ENCODE results near the gene P2RY12. TPM values are rescaled to one million over a fixed set of nuclear protein-coding genes. Genes with fewer than 3 reads are reported as not detected.

The P2RY12 gene
- total and polyA plus RNA-seq, 2 donors (not counting 3 experiments of a cell fraction or from before 2014, with no cell fraction given) = not detected

DNA sequence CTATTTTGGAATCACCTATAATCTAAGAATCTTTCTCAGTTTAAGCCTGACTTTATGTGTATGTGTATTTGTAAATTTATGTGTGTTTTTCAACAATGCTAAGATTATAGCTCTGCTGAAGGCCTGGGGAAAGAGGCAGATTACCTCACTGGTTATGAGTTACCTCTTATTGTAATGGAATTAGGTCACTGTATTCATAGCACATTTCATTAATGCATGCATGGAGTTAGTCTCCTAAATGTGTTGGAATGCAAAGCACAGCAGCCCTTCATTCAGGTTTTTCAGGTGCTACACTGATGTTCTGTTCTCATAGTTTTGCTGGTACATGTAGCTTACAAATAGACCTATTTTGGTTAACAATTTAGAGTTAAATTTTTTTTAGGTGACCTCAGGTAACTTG is 77.4 kb downstream of the P2RY12 start:
- POLR2A ChIA-PET = no interaction called here
- dilution Hi-C loops (cut with MboI; ENCODE audit: extremely low pct_ligation_motif_present, low sequenced_read_pairs) = no loop called here

More for the DNA sequence above, 77.4 kb downstream of the P2RY12 start:
- BruUV-seq (replicated peaks) = no TSS peak
- no peaks in the 10 kb centered on the region for H3K36me3 ChIP-seq (ENCODE audit: control insufficient read depth in 2 of 2, extremely low read depth in 1 of 2, insufficient read depth in 2 of 2, low read length in 2 of 2)
- no peaks in the 10 kb centered on the region for H3K79me2 ChIP-seq (ENCODE audit: control insufficient read depth, insufficient read depth, low read length)
- no peaks in the 10 kb centered on the region for H3K9me3 ChIP-seq (replicated peaks; ENCODE audit: control insufficient read depth, insufficient read depth, low read length)
- FAIRE-seq = no peak
- no peaks in the 10 kb centered on the region for H3K4me1 ChIP-seq (ENCODE audit: control insufficient read depth, extremely low read depth, insufficient read depth, low read length)
- no peaks in the 10 kb centered on the region for H3K9me1 ChIP-seq (replicated peaks; ENCODE audit: control insufficient read depth, extremely low read depth, insufficient read depth, low read length)
- CTCF ChIA-PET = interaction anchor here (1.0 kb wide), 1 partner anchor 19 kb away, joined by 4 read pairs; no protein-coding TSS in a partner anchor
- no peaks in the 10 kb centered on the region for H4K20me1 ChIP-seq (replicated peaks; ENCODE audit: control insufficient read depth, extremely low read depth, insufficient read depth, low read length)
- TF ChIP-seq EZH2 (IDR thresholded peaks at IDR 0.05; ENCODE audit: borderline replicate concordance, low read depth, low read length, severe bottlenecking) = no peak
- no peak for TF ChIP-seq FOS (IDR thresholded peaks at IDR 0.05; ENCODE audit: borderline replicate concordance, insufficient read depth, low read length)
- TF ChIP-seq POLR2AphosphoS5 (IDR thresholded peaks at IDR 0.05; ENCODE audit: insufficient read depth, low read depth, low read length) = no peak
- TF ChIP-seq, protein P1, sequence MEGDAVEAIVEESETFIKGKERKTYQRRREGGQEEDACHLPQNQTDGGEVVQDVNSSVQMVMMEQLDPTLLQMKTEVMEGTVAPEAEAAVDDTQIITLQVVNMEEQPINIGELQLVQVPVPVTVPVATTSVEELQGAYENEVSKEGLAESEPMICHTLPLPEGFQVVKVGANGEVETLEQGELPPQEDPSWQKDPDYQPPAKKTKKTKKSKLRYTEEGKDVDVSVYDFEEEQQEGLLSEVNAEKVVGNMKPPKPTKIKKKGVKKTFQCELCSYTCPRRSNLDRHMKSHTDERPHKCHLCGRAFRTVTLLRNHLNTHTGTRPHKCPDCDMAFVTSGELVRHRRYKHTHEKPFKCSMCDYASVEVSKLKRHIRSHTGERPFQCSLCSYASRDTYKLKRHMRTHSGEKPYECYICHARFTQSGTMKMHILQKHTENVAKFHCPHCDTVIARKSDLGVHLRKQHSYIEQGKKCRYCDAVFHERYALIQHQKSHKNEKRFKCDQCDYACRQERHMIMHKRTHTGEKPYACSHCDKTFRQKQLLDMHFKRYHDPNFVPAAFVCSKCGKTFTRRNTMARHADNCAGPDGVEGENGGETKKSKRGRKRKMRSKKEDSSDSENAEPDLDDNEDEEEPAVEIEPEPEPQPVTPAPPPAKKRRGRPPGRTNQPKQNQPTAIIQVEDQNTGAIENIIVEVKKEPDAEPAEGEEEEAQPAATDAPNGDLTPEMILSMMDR (IDR thresholded peaks at IDR 0.05; ENCODE audit: extremely low read depth in 1 of 2, insufficient read depth in 1 of 2, low read depth in 1 of 2, low read length in 2 of 2) = no peak
- no peak for TF ChIP-seq GATA2 (IDR thresholded peaks at IDR 0.05; ENCODE audit: insufficient read depth, insufficient read length, low read depth, low read length)
- TF ChIP-seq, protein P2, sequence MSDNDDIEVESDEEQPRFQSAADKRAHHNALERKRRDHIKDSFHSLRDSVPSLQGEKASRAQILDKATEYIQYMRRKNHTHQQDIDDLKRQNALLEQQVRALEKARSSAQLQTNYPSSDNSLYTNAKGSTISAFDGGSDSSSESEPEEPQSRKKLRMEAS (IDR thresholded peaks at IDR 0.05; ENCODE audit: insufficient read depth, insufficient read length) = no peak
- TF ChIP-seq MYC (IDR thresholded peaks at IDR 0.05; ENCODE audit: low read depth, low read length) = no peak
- TF ChIP-seq POLR2A (IDR thresholded peaks at IDR 0.05; ENCODE audit: low read depth, low read length) = no peak
- no peak for TF ChIP-seq JUN (IDR thresholded peaks at IDR 0.05; ENCODE audit: borderline replicate concordance, insufficient read depth, insufficient read length, low read depth)
- intact Hi-C loops (cut with micrococcal nuclease) = no loop called here
- H2AFZ ChIP-seq (ENCODE audit: low read depth, low read length) = no peak overlapping the region
- H3K27me3 ChIP-seq (ENCODE audit: control insufficient read depth in 2 of 2, insufficient read depth in 2 of 2, low read length in 2 of 2) = peaks cover 0 to 2% of the 10 kb centered on the region in 2 experiments
- H3K4me2 ChIP-seq (ENCODE audit: insufficient read depth, low read length) = no peak overlapping the region
- no peak overlapping the region for H3K4me3 ChIP-seq (replicated peaks in 1 of 3; ENCODE audit: insufficient read depth in 1 of 3, low read depth in 1 of 3, low read length in 3 of 3)
- no peak overlapping the region for H3K9ac ChIP-seq (replicated peaks; ENCODE audit: extremely low read depth, insufficient read depth, low read length)
- no peak overlapping the region for H3K27ac ChIP-seq (ENCODE audit: insufficient read depth, low read depth, low read length)
- DNase-seq (ENCODE audit: low read depth, low spot score) = no peak
